GM21447 (cell line): Measurements from ENCODE around the gene RASL12.
"Not testable (repeated sequence)": the region's sequence is repeated elsewhere in the genome, so short reads cannot be mapped to it uniquely, and the experiment has no call there.

ENCODE experiments used
- ATAC-seq: cut with Tn5 transposase; IDR thresholded peaks from one replicate; pipeline ENCODE4 v1.9.1; 2021; ENCODE audit not compliant: unreplicated experiment

RASL12 gene

DNA sequence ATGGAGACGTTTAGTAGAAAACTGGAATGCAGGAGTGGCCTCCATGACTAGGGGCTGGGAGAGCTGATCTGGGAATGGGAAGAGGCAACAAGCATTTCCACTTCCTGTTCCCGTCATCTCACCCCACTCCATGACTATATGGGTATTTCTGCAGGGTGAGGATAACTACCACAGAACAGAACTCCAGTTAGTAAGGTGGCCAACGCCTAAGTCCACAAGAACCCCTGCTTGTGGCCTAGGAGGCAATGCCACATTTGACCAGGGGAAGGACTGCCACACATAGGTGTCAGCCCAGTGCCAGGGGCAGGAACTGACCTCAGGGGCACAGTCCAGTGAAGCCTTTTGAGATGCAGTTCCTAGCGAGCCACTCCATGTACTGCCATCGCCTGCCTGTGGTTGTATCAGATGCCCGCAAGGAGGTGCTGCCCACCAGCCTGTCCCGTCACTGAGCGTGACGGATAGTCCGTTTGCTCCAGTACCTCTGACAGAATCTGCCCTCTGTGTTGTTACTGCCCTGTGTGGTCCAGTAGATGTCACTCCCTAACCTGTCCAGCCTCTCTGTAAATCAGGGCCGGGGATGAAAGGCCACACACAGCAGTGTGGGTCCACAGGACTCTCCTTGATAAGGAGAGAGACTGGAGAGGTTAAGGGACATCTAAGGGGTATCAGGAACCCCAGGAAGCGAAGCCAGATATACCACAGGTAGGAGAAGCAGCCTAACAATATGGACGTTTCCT, 34.8 kb downstream of the RASL12 start:
- no peak for ATAC-seq

DNA sequence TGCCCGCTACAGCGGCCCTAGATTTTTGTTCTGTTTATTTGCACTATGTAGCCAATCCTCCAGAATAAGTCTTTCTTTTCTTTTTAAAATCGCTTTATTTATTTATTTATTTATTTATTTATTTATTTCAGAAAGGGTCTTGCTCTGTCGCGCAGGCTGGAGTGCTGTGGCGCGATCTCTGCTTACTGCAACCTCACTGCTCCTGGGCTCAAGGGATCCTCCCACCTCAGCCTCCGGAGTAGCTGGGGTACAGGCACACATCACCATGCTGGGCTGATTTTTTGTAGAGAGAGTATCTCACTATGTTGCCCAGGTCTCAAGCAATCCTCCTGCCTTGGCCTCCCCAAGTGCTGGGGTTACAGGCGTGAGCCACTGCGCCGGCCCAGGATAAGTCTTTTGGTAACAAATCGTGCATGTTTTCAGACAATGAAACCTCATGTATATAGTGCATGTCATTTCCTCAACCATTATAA, 38.0 kb downstream of the RASL12 start:
- no peak for ATAC-seq

GRCh38 chr15:65028921-65029735, 38.7 kb downstream of the RASL12 start, which contains the start of gene MTFMT:
Gene MTFMT (minus strand): TSS chr15:65029639. CDS start chr15:65029613, 26 bp downstream.
- peak; percentile 63 for ATAC-seq

GRCh38 chr15:65028338-65028737, 39.5 kb downstream of the RASL12 start:
- ATAC-seq: no peak

GRCh38 chr15:65027593-65027992, 40.2 kb downstream of the RASL12 start:
- ATAC-seq: no peak

DNA sequence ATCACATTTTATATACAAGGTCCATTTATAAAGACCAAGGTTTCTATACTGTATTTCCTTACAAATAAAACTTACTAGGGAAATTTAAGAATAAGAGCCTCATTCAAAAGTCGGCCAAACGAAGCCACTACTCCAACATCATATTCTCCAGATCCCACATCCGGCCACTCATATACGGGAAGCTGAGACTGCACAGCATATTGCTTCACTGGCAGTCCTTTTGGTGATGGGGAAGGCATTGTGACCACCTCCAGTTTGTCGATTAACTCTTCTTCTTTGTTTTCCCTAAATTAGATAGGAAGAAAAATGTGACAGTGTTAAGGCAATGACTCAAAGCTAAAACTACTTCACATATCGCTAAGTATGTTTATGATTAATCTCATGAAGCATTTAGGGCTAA, 41.0 kb downstream of the RASL12 start:
- ATAC-seq: no peak

- ATAC-seq: no peak
These were observed 46.3 kb downstream of the RASL12 start for GRCh38 chr15:65021488-65021887.

DNA sequence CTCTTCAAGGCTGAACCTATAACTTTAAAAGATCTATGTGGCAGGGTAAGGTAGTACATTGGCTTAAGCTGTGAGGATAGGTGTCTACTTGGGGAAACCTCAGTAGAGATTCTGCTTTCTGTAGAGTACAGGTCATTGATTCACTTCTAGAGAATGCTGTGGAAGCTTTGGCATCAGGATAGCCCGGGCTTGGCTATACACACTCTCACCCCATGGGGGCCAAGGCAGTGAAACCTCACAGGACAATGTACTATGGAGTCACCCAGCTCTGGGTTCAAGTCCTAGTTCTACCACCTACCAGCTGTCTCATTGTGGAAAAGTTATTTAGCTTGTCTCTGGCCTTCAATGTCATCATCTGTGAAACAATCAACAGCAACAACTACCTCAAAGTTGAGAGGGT, 47.4 kb downstream of the RASL12 start:
- ATAC-seq: no peak

DNA sequence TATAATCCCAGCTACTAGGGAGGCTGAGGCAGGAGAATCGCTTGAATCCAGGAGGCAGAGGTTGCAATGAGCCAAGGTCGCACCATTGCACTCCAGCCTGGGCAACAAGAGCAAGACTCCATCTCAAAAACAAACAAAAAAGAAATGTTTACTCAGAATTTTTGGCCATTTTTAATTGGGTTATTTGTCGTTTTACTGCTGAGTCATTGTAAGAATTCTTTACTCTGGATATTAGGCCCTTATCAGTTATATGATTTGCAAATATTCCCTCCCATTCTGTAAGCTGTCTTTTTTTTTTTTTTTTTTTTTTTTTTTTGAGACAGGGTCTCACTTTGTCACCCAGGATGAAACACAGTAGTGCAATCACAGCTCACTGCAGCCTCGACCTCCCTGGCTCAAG, 56.6 kb downstream of the RASL12 start:
- not testable (repeated sequence) for ATAC-seq

- ATAC-seq: no peak
These were observed 58.8 kb downstream of the RASL12 start for GRCh38 chr15:65008983-65009382.

- ATAC-seq: no peak
These were observed 60.9 kb downstream of the RASL12 start for GRCh38 chr15:65006876-65007275.

- ATAC-seq: no peak
These were observed 62.8 kb downstream of the RASL12 start for GRCh38 chr15:65004993-65005392.
